Mesendoderm (in vitro differentiated cells): ENCODE data around the gene QPRT.

Experiments used
- DNase-seq: peaks from one replicate; pipeline ENCODE4 v3.0.0; 2013
- H2AK5ac ChIP-seq: 2 replicates; pipeline ENCODE4 v1.6.1; 2013; ENCODE audit warnings: low read length, inconsistent platforms
- H2BK120ac ChIP-seq: 2 replicates; pipeline ENCODE4 v1.6.1; 2013; ENCODE audit warnings: low read depth, mild to moderate bottlenecking, low read length, moderate library complexity, mixed read lengths
- H2BK15ac ChIP-seq: replicated peaks from 2 replicates; pipeline ENCODE4 v1.6.1; 2013; ENCODE audit warnings: low read depth, mild to moderate bottlenecking, moderate library complexity
- H2BK5ac ChIP-seq: 2 replicates; pipeline ENCODE4 v1.6.1; 2013; ENCODE audit warnings: low read length, inconsistent platforms
- H3K18ac ChIP-seq: 2 replicates; pipeline ENCODE4 v1.6.1; 2013; ENCODE audit warnings: mild to moderate bottlenecking, low read length, mixed read lengths
- H3K23ac ChIP-seq: one replicate; pipeline ENCODE4 v1.6.1; 2013; ENCODE audit warnings: low read length
- H3K27ac ChIP-seq: 2 replicates; pipeline ENCODE4 v1.5.1; 2013; ENCODE audit warnings: low read depth, mild to moderate bottlenecking, inconsistent platforms, low read length, moderate library complexity
- H3K27me3 ChIP-seq: 2 replicates; pipeline ENCODE4 v1.6.1; 2013; ENCODE audit warnings: low read length, control low read depth, mild to moderate bottlenecking, inconsistent platforms; ENCODE audit not compliant: insufficient read depth, poor library complexity
- H3K36me3 ChIP-seq: 2 replicates; pipeline ENCODE4 v1.6.1; 2013; ENCODE audit warnings: low read length, inconsistent platforms; ENCODE audit not compliant: control insufficient read depth, insufficient read depth
- H3K4ac ChIP-seq: one replicate; pipeline ENCODE4 v1.6.1; 2013; ENCODE audit warnings: low read depth, mild to moderate bottlenecking, low read length, moderate library complexity
- H3K4me1 ChIP-seq: 2 replicates; pipeline ENCODE4 v1.6.1; 2013; ENCODE audit warnings: low read depth, low read length, inconsistent platforms; ENCODE audit not compliant: control insufficient read depth
- H3K4me2 ChIP-seq: 2 replicates; pipeline ENCODE4 v1.6.1; 2013; ENCODE audit warnings: low read length
- H3K4me3 ChIP-seq: 2 replicates; pipeline ENCODE4 v1.5.1; 2013; ENCODE audit warnings: mild to moderate bottlenecking, low read length
- H3K56ac ChIP-seq: one replicate; pipeline ENCODE4 v1.6.1; 2013; ENCODE audit warnings: low read length
- H3K79me1 ChIP-seq: 2 replicates; pipeline ENCODE4 v1.6.1; 2013; ENCODE audit warnings: low read length, inconsistent platforms
- H3K79me2 ChIP-seq: 2 replicates; pipeline ENCODE4 v1.6.1; 2013; ENCODE audit warnings: mild to moderate bottlenecking, low read length; ENCODE audit not compliant: control insufficient read depth, insufficient read depth
- H3K9ac ChIP-seq: 2 replicates; pipeline ENCODE4 v1.6.1; 2013; ENCODE audit warnings: low read length, inconsistent platforms
- H4K5ac ChIP-seq: one replicate; pipeline ENCODE4 v1.6.1; 2013; ENCODE audit warnings: low read length
- H4K8ac ChIP-seq: one replicate; pipeline ENCODE4 v1.6.1; 2013; ENCODE audit warnings: low read depth, mild to moderate bottlenecking, control low read depth, low read length, moderate library complexity
- WGBS: extraction: QIAGEN DNeasy Blood & Tissue Kit; methylation state at CpG from one replicate; pipeline ENCODE4 v1.1.7; 2013; ENCODE audit warnings: low lambda C conversion rate, missing lambda C conversion rate; ENCODE audit not compliant: insufficient coverage; ENCODE audit errors: extremely low coverage; 5-methylcytosine and 5-hydroxymethylcytosine counted together

Gene QPRT

GRCh38 chr16:29676989-29677785 lies 1.8 kb upstream of the QPRT start:
- Histone ChIP-seq H3K36me3 (no peaks in the 10 kb centered on the region), H3K4me1 (peaks cover 2% of the 10 kb centered on the region), H3K56ac (peak overlapping the region; percentile 34), H3K4ac (no peak overlapping the region), H3K9ac (no peak overlapping the region), H3K18ac (no peak overlapping the region), H3K4me2 (no peak overlapping the region), H2BK15ac (no peak overlapping the region), H4K8ac (no peak overlapping the region), H2BK5ac (no peak overlapping the region), H3K79me1 (peaks cover 2% of the 10 kb centered on the region), H2AK5ac (no peak overlapping the region), H3K79me2 (peaks cover 9% of the 10 kb centered on the region), H3K27ac (no peak overlapping the region), H2BK120ac (no peak overlapping the region), H3K23ac (no peak overlapping the region), H3K27me3 (no peaks in the 10 kb centered on the region), H3K4me3 (no peak overlapping the region), H4K5ac (no peak overlapping the region)
- no peak for DNase-seq
- WGBS, result no CpG with 5 or more reads among the region's 23 CpGs

- H3K4ac ChIP-seq, result peak overlapping the region; percentile 56
- H3K23ac ChIP-seq, result peak overlapping the region; percentile 66
- peaks cover 9% of the 10 kb centered on the region for H3K79me2 ChIP-seq
- peaks cover 3% of the 10 kb centered on the region for H3K36me3 ChIP-seq
- no peak overlapping the region for H3K4me2 ChIP-seq
- peaks cover 2% of the 10 kb centered on the region for H3K4me1 ChIP-seq
- no peak overlapping the region for H4K5ac ChIP-seq
- WGBS, result no CpG with 5 or more reads among the region's 10 CpGs
- H3K79me1 ChIP-seq, result peaks cover 2% of the 10 kb centered on the region
- H2AK5ac ChIP-seq, result peak overlapping the region; percentile 74
- DNase-seq, result peak; percentile 77
- peak overlapping the region; percentile 71 for H3K27ac ChIP-seq
- no peak overlapping the region for H4K8ac ChIP-seq
- H3K9ac ChIP-seq, result peak overlapping the region; percentile 8
- no peak overlapping the region for H3K4me3 ChIP-seq
- peak overlapping the region; percentile 19 for H3K18ac ChIP-seq
- H3K56ac ChIP-seq, result peak overlapping the region; percentile 71
- no peak overlapping the region for H2BK15ac ChIP-seq
- peak overlapping the region; percentile 13 for H2BK5ac ChIP-seq
- H2BK120ac ChIP-seq, result no peak overlapping the region
- H3K27me3 ChIP-seq, result no peaks in the 10 kb centered on the region
Measured at GRCh38 chr16:29680180-29680598, 1.2 kb downstream of the QPRT start.

DNA sequence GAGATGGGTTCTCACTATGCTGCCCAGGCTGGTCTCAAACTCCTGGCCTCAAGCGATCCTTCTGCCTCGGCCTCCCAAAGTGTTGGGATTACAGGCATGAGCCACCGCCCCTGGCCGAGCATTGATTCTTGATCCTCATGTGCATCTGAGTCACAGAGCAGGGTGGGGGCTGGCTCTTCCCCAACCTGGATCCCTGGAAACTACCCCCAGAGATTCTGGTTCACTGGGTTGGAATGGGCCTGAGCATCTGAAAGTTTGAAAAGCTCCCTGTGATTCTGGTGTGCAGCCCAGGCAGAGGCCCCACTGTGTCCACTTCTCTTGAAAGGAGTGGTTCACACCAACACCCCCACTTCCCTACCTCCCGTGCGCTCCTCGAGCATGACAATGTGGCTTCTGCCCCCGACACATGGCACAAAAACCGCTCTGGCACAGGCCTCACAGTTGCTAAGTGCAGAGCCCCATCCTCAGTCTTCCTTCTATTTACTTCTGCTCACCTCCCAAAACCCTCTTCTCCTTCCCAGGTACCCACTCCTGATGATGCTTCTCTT lies 4.6 kb downstream of the QPRT start:
- H2BK120ac ChIP-seq, result no peak overlapping the region
- no peak overlapping the region for H2BK5ac ChIP-seq
- no peak overlapping the region for H3K4me3 ChIP-seq
- no peak overlapping the region for H3K9ac ChIP-seq
- no peaks in the 10 kb centered on the region for H3K27me3 ChIP-seq
- peaks cover 1% of the 10 kb centered on the region for H3K4me1 ChIP-seq
- WGBS, result no CpG with 5 or more reads among the region's 9 CpGs
- H2BK15ac ChIP-seq, result no peak overlapping the region
- H3K18ac ChIP-seq, result no peak overlapping the region
- H3K79me2 ChIP-seq, result peaks cover 11% of the 10 kb centered on the region
- no peak overlapping the region for H3K27ac ChIP-seq
- no peak overlapping the region for H3K4ac ChIP-seq
- peaks cover 3% of the 10 kb centered on the region for H3K36me3 ChIP-seq
- no peak overlapping the region for H2AK5ac ChIP-seq
- DNase-seq, result no peak
- H4K8ac ChIP-seq, result no peak overlapping the region
- H3K56ac ChIP-seq, result no peak overlapping the region
- H4K5ac ChIP-seq, result no peak overlapping the region
- H3K4me2 ChIP-seq, result no peak overlapping the region
- no peak overlapping the region for H3K23ac ChIP-seq
- peaks cover 4% of the 10 kb centered on the region for H3K79me1 ChIP-seq

DNA sequence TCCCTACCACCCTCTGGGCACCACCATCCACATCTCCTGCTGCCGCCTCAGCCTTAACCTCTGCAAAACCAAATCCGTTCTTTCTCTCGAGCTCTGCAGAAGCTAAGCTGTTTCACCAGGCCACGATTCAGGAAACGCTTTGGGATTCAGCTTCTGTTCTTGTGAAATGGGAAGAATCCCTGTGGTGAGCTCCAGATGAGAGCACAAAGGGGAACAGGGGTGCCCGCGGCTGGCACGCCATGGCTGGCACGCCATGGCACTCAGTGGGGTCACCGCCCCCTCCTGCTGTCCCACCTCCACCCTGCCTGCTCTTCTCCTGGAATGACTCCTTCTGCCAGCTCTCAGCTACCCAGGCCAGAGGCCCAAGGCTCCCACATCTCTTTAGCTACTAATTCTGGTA lies 5.7 kb downstream of the QPRT start:
- no peaks in the 10 kb centered on the region for H3K4me1 ChIP-seq
- no peak overlapping the region for H4K5ac ChIP-seq
- H3K4me2 ChIP-seq, result no peak overlapping the region
- H4K8ac ChIP-seq, result no peak overlapping the region
- no peak overlapping the region for H3K23ac ChIP-seq
- peaks cover 3% of the 10 kb centered on the region for H3K36me3 ChIP-seq
- DNase-seq, result no peak
- no peak overlapping the region for H2BK15ac ChIP-seq
- H3K27ac ChIP-seq, result no peak overlapping the region
- no peaks in the 10 kb centered on the region for H3K27me3 ChIP-seq
- H2BK120ac ChIP-seq, result no peak overlapping the region
- H3K79me1 ChIP-seq, result peaks cover 4% of the 10 kb centered on the region
- H2AK5ac ChIP-seq, result no peak overlapping the region
- H3K4me3 ChIP-seq, result no peak overlapping the region
- H3K56ac ChIP-seq, result no peak overlapping the region
- WGBS, result no CpG with 5 or more reads among the region's 10 CpGs
- no peak overlapping the region for H3K9ac ChIP-seq
- H3K18ac ChIP-seq, result no peak overlapping the region
- peaks cover 11% of the 10 kb centered on the region for H3K79me2 ChIP-seq
- no peak overlapping the region for H3K4ac ChIP-seq
- H2BK5ac ChIP-seq, result no peak overlapping the region

DNA sequence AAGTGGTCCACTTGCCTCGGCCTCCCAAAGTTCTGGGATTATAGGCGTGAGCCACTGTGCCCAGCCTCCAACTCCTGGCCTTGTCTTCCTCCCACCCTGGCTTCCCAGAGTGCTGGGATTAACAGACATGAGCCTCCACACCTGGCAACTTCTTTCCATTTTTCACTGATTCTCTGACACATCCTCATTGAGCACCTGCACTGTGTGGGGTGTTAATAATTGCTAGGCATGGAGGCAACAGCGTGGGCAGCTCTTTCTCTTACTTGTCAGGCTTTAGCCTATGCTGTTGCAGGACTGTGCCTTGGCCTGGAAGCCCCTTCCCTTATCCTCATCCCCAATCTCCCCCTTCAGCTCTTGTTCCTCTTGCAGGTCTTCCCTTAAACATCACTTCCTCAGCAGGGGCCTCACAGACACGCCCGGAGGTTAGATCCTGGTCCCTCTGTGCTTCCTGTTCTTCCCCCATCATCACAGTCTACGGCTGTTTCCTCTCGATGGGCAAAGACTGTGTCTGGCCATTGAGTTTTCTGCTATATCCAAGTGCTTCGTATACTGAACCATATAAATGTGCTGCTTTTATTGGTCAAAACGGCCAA lies 7.9 kb downstream of the QPRT start:
- no peak overlapping the region for H3K4me3 ChIP-seq
- no peak overlapping the region for H3K18ac ChIP-seq
- no peak overlapping the region for H2BK15ac ChIP-seq
- H2AK5ac ChIP-seq, result no peak overlapping the region
- no peak overlapping the region for H3K27ac ChIP-seq
- no peak overlapping the region for H4K5ac ChIP-seq
- no peak overlapping the region for H3K56ac ChIP-seq
- H3K23ac ChIP-seq, result no peak overlapping the region
- H3K36me3 ChIP-seq, result peaks cover 3% of the 10 kb centered on the region
- H4K8ac ChIP-seq, result no peak overlapping the region
- no peak for DNase-seq
- no peak overlapping the region for H3K4me2 ChIP-seq
- H3K9ac ChIP-seq, result no peak overlapping the region
- H2BK5ac ChIP-seq, result no peak overlapping the region
- no peaks in the 10 kb centered on the region for H3K27me3 ChIP-seq
- no peak overlapping the region for H2BK120ac ChIP-seq
- no CpG with 5 or more reads among the region's 9 CpGs for WGBS
- H3K79me2 ChIP-seq, result peaks cover 8% of the 10 kb centered on the region
- no peak overlapping the region for H3K4ac ChIP-seq
- peaks cover 8% of the 10 kb centered on the region for H3K79me1 ChIP-seq
- no peaks in the 10 kb centered on the region for H3K4me1 ChIP-seq
